Stomach (tissue), 4 donors: ENCODE results near the gene SLC39A13.

ENCODE experiments used
- CTCF ChIP-seq, 7 experiments: fragments of 450-650 bp in 4 of 7; fragments of 200-600 bp in 3 of 7; sonication (generic) in 3 of 7; IDR thresholded peaks; one replicate each; pipeline ENCODE4 v1.5.1; 2016 to 2019; ENCODE audit warnings: antibody characterized with exemption in 7 of 7, control low read depth in 2 of 7, mild to moderate bottlenecking in 1 of 7
- EP300 ChIP-seq: sonication (generic); formaldehyde crosslinking; IDR thresholded peaks from one replicate; pipeline ENCODE4 v1.6.1; 2017; ENCODE audit warnings: antibody characterized with exemption
- POLR2A ChIP-seq, 4 donors: fragments of 450-650 bp; IDR thresholded peaks; one replicate each; pipeline ENCODE4 v1.6.1; 2016; ENCODE audit warnings: antibody characterized with exemption in 4 of 4, control low read depth in 2 of 4, mild to moderate bottlenecking in 1 of 4, moderate library complexity in 1 of 4

GRCh38 chr11:47426062-47426956, 17.9 kb downstream of the SLC39A13 start, which contains the start of gene PSMC3:
- peak in 1 of 7 experiments; percentile 8 for TF ChIP-seq CTCF (IDR thresholded peaks at IDR 0.05)
- no peak for TF ChIP-seq POLR2A (IDR thresholded peaks at IDR 0.05)
- TF ChIP-seq EP300: no peak
